PC-9 (cell line): ENCODE results near the gene LGALS12.

ENCODE experiments used
- CTCF ChIP-seq: fragments of 200-600 bp; sonication (generic); conservative IDR thresholded peaks from 2 replicates; pipeline ENCODE4 v1.6.1; 2017; ENCODE audit warnings: mixed run types, antibody characterized with exemption, mild to moderate bottlenecking, moderate library complexity
- EZH2 ChIP-seq: fragments of 200-600 bp; sonication (generic); IDR thresholded peaks from 2 replicates; pipeline ENCODE4 v1.8.0; 2017; ENCODE audit warnings: antibody characterized with exemption, low read depth

GRCh38 chr11:63506876-63507275, 992 bp downstream of the LGALS12 start:
- no peak for TF ChIP-seq CTCF
- TF ChIP-seq EZH2: no peak
